ENCODE results near the gene RNU5B-1. TPM values are rescaled to one million over a fixed set of nuclear protein-coding genes. Genes with fewer than 3 reads are reported as not detected.

Gene RNU5B-1
- total and polyA plus RNA-seq, 9 of the 15 experiments (the other 6 are each of a cell fraction or from before 2014, with no cell fraction given): 14.2 TPM; not detected in 8

GRCh38 chr15:65277015-65277414 lies 27.5 kb upstream of the RNU5B-1 start:
- Histone ChIP-seq H3K79me2 (ENCODE audit: control insufficient read depth, insufficient read depth, low read length) (no peaks in the 10 kb centered on the region), H3K9me1 (ENCODE audit: control insufficient read depth, insufficient read depth, low read length) (no peaks in the 10 kb centered on the region), H2AFZ (ENCODE audit: low read depth, low read length) (no peak overlapping the region), H3K9ac (ENCODE audit: insufficient read depth in 1 of 2, low read depth in 2 of 2, low read length in 2 of 2) (no peak overlapping the region), H3K4me3 (no peak overlapping the region), H3K27me3 (ENCODE audit: control insufficient read depth in 2 of 2, insufficient read depth in 2 of 2, low read length in 2 of 2) (no peaks in the 10 kb centered on the region), H3K4me2 (ENCODE audit: insufficient read depth, low read length) (no peak overlapping the region), H3K36me3 (ENCODE audit: control insufficient read depth, insufficient read depth, low read length) (no peaks in the 10 kb centered on the region), H3K4me1 (replicated peaks in 1 of 2; ENCODE audit: control insufficient read depth in 2 of 2, insufficient read depth in 2 of 2, low read length in 2 of 2) (peaks cover 4 to 11% of the 10 kb centered on the region in 2 experiments; a peak in 4 of 5 replicates), H4K20me1 (replicated peaks; ENCODE audit: control insufficient read depth, insufficient read depth, low read length) (peaks cover 6% of the 10 kb centered on the region; the same call in 1 of the 2 replicates), H3K27ac (ENCODE audit: extremely low read depth, low read depth, low read length) (no peak overlapping the region), H3K9me3 (replicated peaks; ENCODE audit: control insufficient read depth, insufficient read depth, low read depth, low read length) (no peaks in the 10 kb centered on the region)
- 0% methylated on average over 1 of the region's 1 CpG for WGBS (ENCODE audit: insufficient coverage, low coverage, missing lambda C conversion rate)
- in situ Hi-C loops (cut with MboI) (no loop called here), intact Hi-C loops (cut with micrococcal nuclease) (no loop called here)
- ChIA-PET CTCF (ENCODE audit: low intra/inter-chr PET ratio) (interaction anchor here (0.7 to 1.1 kb wide), 2 partner anchors 61 to 88 kb away, joined by 3 read pairs; no protein-coding TSS in a partner anchor), POLR2A (interaction anchor here (0.6 to 1.8 kb wide), 2 partner anchors 9 kb away, joined by 3 to 8 read pairs; partner anchors contain the start of gene PARP16)
- FAIRE-seq (no peak), DNase-seq (ENCODE audit: extremely low read depth in 1 of 4, low spot score in 3 of 4) (peak in 1 of 4 experiments; percentile 16), ATAC-seq (no peak)
- BruUV-seq (replicated peaks): no TSS peak
- TF ChIP-seq MAFF (IDR thresholded peaks at IDR 0.05; ENCODE audit: low read length) (no peak), SRSF1 (IDR thresholded peaks at IDR 0.05; ENCODE audit: low read depth, low read length) (no peak), CAMTA2 (CRISPR knock-in tag; conservative IDR thresholded peaks at IDR 0.05) (no peak), SFPQ (IDR thresholded peaks at IDR 0.05; ENCODE audit: low read depth, low read length) (no peak), ZFP36 (IDR thresholded peaks at IDR 0.05; ENCODE audit: low read depth, low read length, partially characterized antibody) (peak; percentile 81), ADNP (tag; IDR thresholded peaks at IDR 0.05) (no peak), DMBX1 (CRISPR knock-in tag; IDR thresholded peaks at IDR 0.05; ENCODE audit: borderline replicate concordance) (no peak)

All from K562 (cell line).